ENCODE measurements around the gene PIGN. TPM values are rescaled to one million over a fixed set of nuclear protein-coding genes. Genes with fewer than 3 reads are reported as not detected.
"Not testable (repeated sequence)": the region's sequence is repeated elsewhere in the genome, so short reads cannot be mapped to it uniquely, and the experiment has no call there.

The PIGN gene
- total RNA-seq, 1 donor from 2014 or later: 43.3 TPM

GRCh38 chr18:62179213-62179612 is 7.6 kb downstream of the PIGN start:
- DNase-seq (ENCODE audit: low spot score): no peak

GRCh38 chr18:62177271-62177670 is 9.6 kb downstream of the PIGN start:
- no peak for DNase-seq (ENCODE audit: low spot score)

DNA sequence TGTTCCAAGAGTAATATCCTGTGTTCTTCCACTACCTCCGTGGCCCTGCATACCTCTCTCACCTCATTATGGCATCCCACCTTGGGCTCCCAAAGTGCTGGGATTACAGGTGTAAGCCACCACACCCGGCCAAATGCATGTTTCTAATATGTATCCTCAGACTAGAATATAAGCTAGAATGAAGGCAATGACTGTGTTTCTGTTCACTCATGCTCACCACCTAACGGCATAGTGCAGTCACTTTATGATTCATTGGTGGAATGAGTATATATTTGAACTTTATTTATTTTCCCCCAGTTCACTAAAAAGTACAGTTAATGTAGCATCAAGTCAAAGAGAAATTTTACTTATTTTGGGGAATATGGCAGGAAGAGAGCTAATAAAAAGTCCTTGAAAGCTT is 11.3 kb downstream of the PIGN start:
- DNase-seq (ENCODE audit: low spot score): no peak

- DNase-seq (ENCODE audit: low spot score): no peak
These were observed 14.6 kb downstream of the PIGN start for GRCh38 chr18:62172298-62172697.

GRCh38 chr18:62170857-62171256 is 16.0 kb downstream of the PIGN start:
- DNase-seq (ENCODE audit: low spot score): peak; percentile 22

DNA sequence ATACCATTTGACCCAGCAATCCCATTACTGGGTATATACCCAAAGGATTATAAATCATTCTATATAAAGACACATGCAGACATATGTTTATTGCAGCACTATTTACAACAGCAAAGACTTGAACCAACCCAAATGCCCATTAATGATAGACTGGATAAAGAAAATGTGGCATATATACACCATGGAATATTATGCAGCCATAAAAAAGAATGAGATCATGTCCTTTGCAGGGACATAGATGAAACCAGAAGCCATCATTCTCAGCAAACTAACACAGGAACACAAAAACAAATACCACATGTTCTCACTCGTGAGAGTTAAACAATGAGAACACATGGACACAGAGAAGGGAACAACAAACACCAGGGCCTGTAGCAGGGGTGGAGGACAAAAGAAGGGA is 20.3 kb downstream of the PIGN start:
- DNase-seq (ENCODE audit: low spot score): not testable (repeated sequence)

DNA sequence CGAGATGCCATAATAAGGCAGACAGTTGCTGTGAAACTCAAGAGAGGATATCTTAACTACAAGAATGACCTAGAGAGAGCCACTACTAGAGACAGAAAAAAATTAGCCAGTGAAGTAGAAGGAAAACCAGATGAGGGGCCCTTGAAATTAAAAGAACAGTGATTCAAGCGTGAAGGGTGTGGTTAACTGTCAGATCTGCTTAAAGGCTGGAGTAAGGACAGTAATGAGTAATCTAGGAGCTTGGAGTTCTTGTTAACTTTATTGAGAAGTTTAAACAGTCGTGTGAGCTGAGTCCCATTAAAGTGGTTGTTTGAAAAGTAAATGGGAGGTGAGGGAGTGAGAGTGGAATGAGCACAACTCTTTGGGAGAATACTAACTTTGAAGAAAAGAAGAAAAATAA is 21.3 kb downstream of the PIGN start:
- no peak for DNase-seq (ENCODE audit: low spot score)

DNA sequence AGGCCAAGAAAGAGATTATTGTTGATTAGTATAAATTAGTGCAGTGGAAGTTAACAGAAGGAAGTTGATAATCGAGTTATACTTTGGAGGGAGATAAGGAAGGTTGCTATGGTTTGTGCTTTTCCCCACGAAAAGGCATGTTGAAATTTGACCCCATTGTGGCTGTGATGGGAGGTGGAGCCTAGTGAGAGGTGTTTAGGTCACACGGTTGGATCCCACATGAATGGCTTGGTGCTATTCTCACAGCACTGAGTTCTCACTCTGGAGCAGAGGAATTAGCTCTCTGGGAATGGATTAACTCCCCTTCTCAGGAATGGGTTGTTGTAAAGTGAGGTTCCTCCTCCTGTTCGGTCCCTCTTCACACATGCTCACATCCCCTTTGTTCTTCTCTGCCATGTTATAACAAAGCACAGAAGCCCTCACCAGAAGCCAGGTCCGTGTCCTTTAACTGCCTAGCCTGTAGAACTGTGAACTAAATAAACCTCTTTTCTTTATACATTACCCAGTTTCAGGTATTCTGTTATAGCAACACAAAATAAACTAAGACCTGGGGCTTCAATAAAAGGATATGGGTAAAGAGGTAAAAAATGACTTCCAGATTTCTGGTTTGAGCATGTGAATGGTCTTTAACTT is 21.9 kb downstream of the PIGN start:
- DNase-seq (ENCODE audit: low spot score): no peak

GRCh38 chr18:62164310-62164709 is 22.5 kb downstream of the PIGN start:
- no peak for DNase-seq (ENCODE audit: low spot score)

GRCh38 chr18:62157843-62158242 is 29.0 kb downstream of the PIGN start:
- no peak for DNase-seq (ENCODE audit: low spot score)

GRCh38 chr18:62152844-62153243 is 34.0 kb downstream of the PIGN start:
- DNase-seq (ENCODE audit: low spot score): no peak

GRCh38 chr18:62151068-62151771 is 35.6 kb downstream of the PIGN start:
- no peak for DNase-seq (ENCODE audit: low spot score)

DNA sequence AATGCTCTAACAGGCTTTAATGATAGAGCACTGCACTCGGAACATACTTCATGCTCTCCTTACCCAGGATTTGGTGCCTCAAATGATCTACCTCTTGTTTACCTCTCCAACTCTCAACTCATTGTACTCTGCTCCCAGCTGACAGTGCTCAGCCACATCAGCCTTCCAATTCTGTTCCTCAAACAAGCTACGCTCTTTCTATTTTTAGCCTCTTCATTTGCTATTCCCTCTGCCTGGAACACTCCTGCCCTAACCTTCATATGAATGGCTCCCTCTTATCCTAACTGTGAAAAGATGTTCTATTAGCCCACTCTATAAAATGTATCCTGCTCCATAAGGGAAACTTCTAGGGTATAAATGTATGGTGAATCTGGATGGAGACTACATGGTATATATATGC is 42.5 kb downstream of the PIGN start:
- DNase-seq (ENCODE audit: low spot score): no peak

- no peak for DNase-seq (ENCODE audit: low spot score)
These were observed 46.6 kb downstream of the PIGN start for GRCh38 chr18:62140259-62140658.

- no peak for DNase-seq (ENCODE audit: low spot score)
These were observed 48.2 kb downstream of the PIGN start for GRCh38 chr18:62138461-62139235.

GRCh38 chr18:62131301-62131909 is 55.5 kb downstream of the PIGN start:
- peak; percentile 68 for DNase-seq (ENCODE audit: low spot score)

GRCh38 chr18:62128157-62128556 is 58.7 kb downstream of the PIGN start:
- DNase-seq (ENCODE audit: low spot score): no peak

- no peak for DNase-seq (ENCODE audit: low spot score)
These were observed 60.1 kb downstream of the PIGN start for GRCh38 chr18:62126737-62127136.

- DNase-seq (ENCODE audit: low spot score): no peak
These were observed 61.2 kb downstream of the PIGN start for GRCh38 chr18:62125702-62126101.

DNA sequence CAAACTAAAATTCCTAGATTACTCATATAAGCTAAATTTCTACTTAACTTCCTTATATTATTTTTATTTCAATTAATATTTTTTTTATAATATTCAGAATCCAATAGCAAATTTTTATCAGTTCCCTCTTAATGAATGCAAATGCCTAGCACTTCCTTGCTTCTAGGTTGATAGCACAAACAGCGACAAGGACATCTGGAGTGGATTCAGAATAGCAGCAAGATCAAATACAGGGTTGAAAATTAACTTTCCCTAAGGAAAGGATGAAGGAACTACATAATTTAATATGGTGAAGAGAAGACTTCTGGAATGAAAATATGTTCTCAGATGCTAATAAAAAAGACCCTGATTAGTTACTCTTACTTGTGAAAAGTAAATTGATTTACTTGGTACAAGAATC is 64.5 kb downstream of the PIGN start:
- DNase-seq (ENCODE audit: low spot score): no peak

DNA sequence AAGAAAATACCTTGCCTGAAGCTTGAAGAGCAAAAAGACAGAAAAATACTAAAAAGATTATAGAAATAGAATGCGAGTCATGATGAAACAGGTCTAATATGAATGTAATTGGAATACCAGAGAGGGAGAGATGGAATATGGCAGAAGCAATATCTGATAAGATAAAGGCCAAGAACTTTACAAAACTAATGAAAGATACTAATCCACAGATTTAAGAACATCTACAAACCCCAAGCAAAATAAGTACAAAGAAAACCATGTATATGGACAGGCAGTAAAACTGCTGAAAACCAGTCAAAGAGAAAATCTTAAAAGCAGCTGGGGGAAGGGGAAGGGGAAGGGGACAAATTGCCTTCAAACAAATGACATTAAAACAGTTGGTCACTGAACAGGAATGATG is 67.0 kb downstream of the PIGN start:
- no peak for DNase-seq (ENCODE audit: low spot score)

GRCh38 chr18:62118328-62118727 is 68.5 kb downstream of the PIGN start:
- no peak for DNase-seq (ENCODE audit: low spot score)

All from umbilical cord (tissue), 2 donors.